Astrocyte of the cerebellum (primary cell): ENCODE results near the gene TP63.

Source experiments
- DNase-seq: peaks from one replicate; pipeline ENCODE4 v3.0.0-alpha.2; 2011; ENCODE audit warnings: low read depth
- H3K4me3 ChIP-seq: 2 replicates; pipeline ENCODE4 v1.5.1; 2011; ENCODE audit warnings: mild to moderate bottlenecking, low read depth, low read length, moderate library complexity
- CTCF ChIP-seq: IDR thresholded peaks from 2 replicates; pipeline ENCODE4 v1.5.1; 2012; ENCODE audit warnings: low read length, low read depth, moderate library complexity, mild to moderate bottlenecking; ENCODE audit errors: missing control alignments
- in situ Hi-C: cut with HindIII; loops from 2 replicates; pipeline ENCODE4 v1.10.0; 2017; ENCODE audit warnings: low sequenced_read_pairs

TP63 gene

GRCh38 chr3:189842681-189843602, 211.8 kb downstream of the TP63 start:
- no peak for DNase-seq
- TF ChIP-seq CTCF, result no peak
- no peak overlapping the region for H3K4me3 ChIP-seq
- in situ Hi-C loops, result no loop called here

- H3K4me3 ChIP-seq, result no peak overlapping the region
- no peak for DNase-seq
- in situ Hi-C loops, result no loop called here
- no peak for TF ChIP-seq CTCF
Measured at GRCh38 chr3:189845069-189845468, 213.9 kb downstream of the TP63 start.

- H3K4me3 ChIP-seq, result no peak overlapping the region
- no peak for TF ChIP-seq CTCF
- in situ Hi-C loops, result no loop called here
- DNase-seq, result no peak
Measured at GRCh38 chr3:189848395-189849040, 217.3 kb downstream of the TP63 start.

GRCh38 chr3:189849262-189849661, 218.1 kb downstream of the TP63 start:
- no peak for TF ChIP-seq CTCF
- in situ Hi-C loops, result no loop called here
- DNase-seq, result no peak
- H3K4me3 ChIP-seq, result no peak overlapping the region

- no peak overlapping the region for H3K4me3 ChIP-seq
- no peak for TF ChIP-seq CTCF
- no peak for DNase-seq
- in situ Hi-C loops, result no loop called here
Measured at GRCh38 chr3:189851682-189852081, 220.5 kb downstream of the TP63 start.

GRCh38 chr3:189853906-189854305, 222.7 kb downstream of the TP63 start:
- TF ChIP-seq CTCF, result no peak
- H3K4me3 ChIP-seq, result no peak overlapping the region
- no peak for DNase-seq
- in situ Hi-C loops, result no loop called here
